Right forelimb (tissue), 1 donor: ENCODE results near the gene MAD1L1.
"Not testable (repeated sequence)": the region's sequence is repeated elsewhere in the genome, so short reads cannot be mapped to it uniquely, and the experiment has no call there.

Source experiments
- DNase-seq: peaks from one replicate; pipeline ENCODE4 v3.0.0-alpha.2; 2018

Gene MAD1L1

DNA sequence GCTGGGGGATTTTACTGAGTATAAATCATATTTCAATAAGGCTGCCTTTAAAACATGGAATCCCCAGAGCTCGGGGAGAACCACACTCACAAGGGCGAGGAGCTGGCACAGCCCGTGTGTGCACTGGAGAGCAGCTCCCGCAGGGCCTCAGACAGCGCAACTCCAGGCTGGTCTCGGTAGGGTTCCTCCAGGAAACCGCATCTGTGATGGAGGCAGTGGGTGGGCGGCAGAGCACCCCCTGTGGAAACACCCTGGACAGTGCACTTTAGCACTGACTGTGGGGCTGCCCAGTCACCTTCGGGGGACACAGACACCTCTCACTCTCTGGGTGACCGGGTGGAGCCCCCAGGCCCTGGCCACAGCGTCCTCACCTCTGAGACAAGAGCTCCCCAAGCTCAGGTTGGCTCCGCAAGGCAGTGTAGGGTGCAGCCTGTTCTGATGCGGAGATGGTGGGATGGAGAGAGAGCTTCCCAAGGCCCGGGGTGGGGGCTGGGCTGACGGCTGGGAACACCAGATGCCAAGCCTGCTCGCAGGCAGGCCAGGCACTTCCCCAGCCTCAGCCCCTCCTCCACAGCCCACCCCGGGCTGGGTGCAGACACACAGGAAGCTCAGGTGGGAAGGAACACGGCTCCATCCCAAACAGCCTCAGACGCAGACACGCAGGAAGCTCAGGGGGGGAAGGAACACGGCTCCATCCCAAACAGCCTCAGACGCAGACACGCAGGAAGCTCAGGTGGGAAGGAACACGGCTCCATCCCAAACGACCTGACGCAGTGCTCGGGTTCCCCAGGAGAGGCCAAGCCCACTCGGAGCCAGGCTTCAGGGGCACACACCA, 224.4 kb downstream of the MAD1L1 start:
- peak; percentile 35 for DNase-seq

DNA sequence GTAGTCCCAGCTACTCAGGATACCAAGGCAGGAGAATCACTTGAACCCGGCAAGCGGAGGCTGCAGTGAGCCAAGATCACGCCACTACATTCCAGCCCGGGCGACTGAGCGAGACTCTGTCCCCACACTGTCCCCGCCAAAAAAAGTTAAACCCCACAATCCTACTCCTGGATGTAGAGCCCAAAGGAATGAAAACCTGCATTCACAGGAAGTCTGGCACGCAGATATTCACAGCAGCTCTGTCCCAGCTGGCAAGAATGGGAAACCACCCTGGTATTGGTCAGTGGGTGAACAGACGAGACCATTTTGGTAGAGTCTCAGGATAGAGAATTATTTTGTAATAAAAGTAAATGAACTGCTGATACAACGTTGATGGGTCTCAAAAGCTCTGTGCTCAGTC, 225.2 kb downstream of the MAD1L1 start:
- peak; percentile 30 for DNase-seq

- DNase-seq, result no peak
These were observed 225.8 kb downstream of the MAD1L1 start for GRCh38 chr7:2006921-2007381.

DNA sequence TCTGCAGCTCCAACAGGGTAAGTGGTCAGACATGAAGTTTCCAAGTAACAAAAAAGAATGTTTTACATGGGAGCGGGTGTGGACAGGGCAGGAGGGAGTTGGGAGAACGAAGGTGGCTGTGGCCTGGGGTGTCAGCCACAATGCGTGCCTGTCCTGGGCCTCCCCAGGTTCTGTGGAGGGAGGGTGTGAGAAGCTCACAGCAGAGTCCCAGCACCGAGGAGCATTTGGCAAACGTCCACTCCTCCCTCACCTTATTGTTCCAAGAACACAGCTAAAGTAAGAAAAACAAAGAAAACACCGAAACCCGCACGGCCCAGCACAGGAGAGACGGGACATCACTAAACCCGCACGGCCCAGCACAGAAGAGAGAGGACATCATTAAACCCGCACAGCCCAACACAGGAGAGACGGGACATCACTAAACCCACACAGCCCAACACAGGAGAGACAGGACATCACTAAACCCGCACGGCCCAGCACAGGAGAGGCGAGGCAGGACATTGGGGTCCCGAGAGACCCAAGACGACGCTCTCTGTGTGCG, 226.4 kb downstream of the MAD1L1 start:
- peak; percentile 42 for DNase-seq

DNA sequence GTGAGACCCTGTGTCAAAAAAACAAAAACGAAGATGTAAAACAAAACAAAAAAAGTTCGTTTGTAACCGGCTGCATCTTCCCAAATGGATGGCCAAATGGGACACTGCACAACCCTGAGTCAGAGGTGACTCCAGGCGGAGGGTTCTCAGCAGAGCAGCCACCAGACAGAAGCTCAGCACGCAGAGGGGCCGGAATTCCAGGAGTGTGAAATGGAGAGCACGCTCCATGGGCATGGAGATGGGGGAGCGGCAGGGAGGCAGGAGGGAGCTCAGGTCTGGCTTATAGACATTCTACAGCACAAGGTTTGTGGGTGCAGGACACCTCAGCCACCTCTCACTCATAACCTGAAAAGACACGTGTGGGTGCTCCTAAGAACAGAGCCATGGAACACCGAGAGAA, 227.0 kb downstream of the MAD1L1 start:
- peak; percentile 26 for DNase-seq

DNA sequence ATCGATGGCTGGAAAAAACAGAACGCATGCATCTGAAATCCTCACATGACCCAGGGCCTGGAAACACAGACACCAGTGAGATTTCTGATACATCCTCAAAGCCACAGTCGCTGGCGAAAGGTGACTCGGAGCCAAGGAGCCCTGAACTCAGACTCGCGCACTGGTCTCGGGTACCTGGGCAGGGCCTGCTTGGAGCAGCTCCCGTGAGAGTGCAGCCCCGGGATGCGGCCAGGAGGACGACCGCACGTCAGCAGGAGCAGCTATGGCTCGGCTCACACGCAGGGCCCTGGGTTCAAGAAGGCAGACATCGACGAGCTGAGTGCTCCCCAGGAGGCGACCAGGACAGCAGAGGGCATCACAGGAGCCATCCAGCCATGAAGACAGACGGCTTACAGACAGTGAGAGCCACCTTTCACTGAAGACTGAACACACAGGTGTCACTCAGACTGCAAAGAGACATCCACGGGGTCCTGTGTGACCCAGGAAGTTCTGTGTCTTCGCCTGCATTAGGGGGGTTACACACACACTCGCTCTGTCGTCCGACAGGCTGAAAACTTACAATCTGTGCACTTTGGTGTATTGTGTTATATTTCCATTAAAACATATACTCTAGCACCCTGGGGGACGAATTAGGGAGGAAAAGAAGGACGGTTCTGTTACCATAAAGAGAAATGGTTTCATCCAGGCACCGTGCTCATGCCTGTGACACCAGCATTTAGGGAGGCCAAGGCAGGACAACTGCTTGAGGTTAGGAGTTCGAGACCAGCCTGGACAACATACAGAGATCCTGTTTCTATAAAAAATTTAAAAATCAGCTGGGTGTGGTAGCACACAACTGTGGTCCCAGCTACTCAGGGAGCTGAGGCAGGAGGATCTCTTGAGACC, 227.7 kb downstream of the MAD1L1 start:
- DNase-seq, result peak; percentile 35

DNA sequence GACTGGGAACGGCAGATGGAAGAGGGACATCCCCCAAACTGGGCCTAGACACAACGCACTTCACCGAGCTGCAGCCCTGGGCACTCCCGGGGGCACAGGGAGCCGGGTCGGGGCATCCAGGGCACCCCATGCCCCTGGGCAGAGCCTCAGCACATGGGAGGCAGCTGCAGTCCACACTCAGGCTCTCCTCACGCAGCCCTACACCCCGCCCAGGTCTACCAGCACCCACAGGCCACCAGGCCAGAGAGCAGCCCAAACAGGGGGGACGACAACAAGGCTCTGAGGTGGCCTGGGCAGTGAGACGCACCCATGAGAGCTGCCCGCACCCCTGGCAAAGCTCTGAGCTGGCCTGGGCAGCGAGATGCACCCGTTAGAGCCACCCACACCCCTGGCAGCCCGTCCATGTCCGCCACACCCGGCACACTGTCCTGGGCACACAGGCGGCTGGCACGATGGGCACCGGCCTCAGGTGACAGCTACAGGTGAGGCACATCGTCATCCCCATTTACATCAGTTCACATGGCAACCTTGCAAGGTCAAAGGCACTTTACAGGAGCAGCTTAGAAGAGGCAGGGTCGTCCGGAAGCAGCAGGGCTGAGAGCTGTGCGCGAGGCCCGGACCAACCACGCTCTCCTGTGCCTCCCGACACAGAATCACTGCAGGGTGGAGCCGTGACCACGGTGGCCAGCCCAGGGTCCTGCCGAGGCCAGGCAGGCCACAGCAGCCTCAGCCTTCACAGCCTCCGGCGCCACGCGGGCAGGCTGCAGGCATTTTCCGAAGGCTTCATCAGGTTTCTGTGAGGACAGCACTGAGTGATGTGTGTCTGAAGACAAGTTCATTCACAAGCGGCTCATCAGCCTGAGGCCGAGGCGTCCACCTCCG, 228.6 kb downstream of the MAD1L1 start:
- DNase-seq, result peak; percentile 40

GRCh38 chr7:2003451-2003930, 229.3 kb downstream of the MAD1L1 start:
- DNase-seq, result peak; percentile 29

DNA sequence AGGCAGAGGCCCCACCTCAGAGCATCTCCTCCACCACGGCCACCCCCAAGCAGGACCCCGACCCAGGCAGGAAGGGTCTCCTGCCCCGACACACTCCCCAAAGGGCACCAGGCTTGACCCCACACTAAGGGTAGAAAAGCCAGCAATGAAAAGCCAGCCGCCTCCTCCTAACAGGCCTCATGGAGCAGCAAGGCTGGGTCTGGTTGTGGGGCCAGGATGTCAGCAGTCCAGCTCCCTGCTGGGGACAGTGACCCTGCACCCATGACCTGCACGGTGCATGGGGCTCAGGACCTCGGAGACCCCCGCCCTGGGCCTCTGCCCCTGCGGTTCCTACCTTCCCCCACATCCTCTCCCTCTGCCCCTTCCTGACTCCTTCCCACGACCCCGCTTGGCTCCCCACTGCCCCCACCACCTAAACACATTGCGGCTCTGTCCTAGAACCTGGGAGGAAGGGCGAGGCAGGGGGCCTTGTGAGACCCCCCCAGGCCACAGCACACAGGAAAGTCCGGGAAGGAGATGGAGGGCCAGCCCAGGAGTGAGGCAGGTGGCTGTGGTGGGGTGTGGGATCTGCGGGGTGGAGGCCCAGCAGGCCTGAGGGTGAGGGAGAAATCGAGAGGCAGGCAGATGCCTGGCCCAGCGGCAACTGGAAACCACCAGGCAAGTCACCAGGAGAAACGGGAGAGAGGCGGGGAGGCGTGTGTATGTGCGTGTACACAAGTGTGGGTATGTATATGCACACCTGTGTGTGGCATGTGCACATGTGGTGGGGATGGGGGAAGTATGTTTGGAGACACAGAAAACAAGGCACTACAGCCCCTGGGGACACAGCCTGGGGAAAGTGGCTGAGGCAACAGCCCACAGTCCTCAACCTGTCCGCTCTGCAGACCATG, 229.9 kb downstream of the MAD1L1 start:
- peak; percentile 34 for DNase-seq

GRCh38 chr7:2001601-2002442, 230.9 kb downstream of the MAD1L1 start:
- no peak for DNase-seq

DNA sequence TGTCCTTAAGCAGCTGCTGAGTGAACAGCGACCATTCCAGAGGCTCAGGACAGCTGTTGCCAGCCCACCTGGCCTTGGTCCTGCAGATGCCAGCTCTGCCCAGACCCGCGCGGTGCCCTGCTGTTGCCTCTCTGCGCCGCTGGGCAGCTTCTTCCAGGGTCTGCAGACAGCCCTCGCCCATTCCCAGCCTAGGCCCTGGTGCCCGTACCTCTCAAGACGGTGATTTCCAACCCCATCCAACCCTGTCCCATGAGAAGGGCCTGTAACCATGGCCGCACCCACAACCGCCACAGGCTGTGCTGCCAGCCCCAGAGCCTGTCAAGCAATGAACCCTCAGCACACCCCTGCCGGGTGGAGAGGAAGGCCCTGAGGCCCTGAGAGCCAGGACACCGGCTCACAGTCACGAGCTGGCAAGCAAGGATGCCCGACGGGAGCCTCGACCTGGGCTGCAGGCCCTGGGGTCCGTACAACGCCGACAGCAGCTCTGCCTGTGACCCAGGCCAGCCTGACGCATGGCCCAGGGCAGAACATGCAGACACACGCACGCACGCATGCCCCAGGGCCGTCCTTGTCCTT, 231.9 kb downstream of the MAD1L1 start:
- DNase-seq, result no peak

GRCh38 chr7:2000153-2000687, 232.5 kb downstream of the MAD1L1 start:
- no peak for DNase-seq

GRCh38 chr7:1999278-1999984, 233.3 kb downstream of the MAD1L1 start:
- DNase-seq, result no peak

- DNase-seq, result no peak
These were observed 234.6 kb downstream of the MAD1L1 start for GRCh38 chr7:1998146-1998545.

- DNase-seq, result no peak
These were observed 235.1 kb downstream of the MAD1L1 start for GRCh38 chr7:1997537-1998076.

GRCh38 chr7:1996816-1997215, 235.9 kb downstream of the MAD1L1 start:
- DNase-seq, result no peak

GRCh38 chr7:1995911-1996420, 236.8 kb downstream of the MAD1L1 start:
- DNase-seq, result not testable (repeated sequence)

GRCh38 chr7:1995426-1995825, 237.3 kb downstream of the MAD1L1 start:
- DNase-seq, result no peak
